Measurements from ENCODE around the gene STT3B. TPM values are rescaled to one million over a fixed set of nuclear protein-coding genes. Genes with fewer than 3 reads are reported as not detected.

STT3B gene
- total and polyA plus RNA-seq, 4 experiments from 2014 or later: 145 to 183 (median 159) TPM

- Histone ChIP-seq H3K36me3 (ENCODE audit: insufficient read depth, low read length) (no peaks in the 10 kb centered on the region), H3K27ac (ENCODE audit: low read depth, low read length) (no peak overlapping the region), H3K9me3 (ENCODE audit: control insufficient read depth in 1 of 2, low read length in 2 of 2) (no peaks in the 10 kb centered on the region), H3K4me3 (ENCODE audit: low read length in 2 of 2) (no peak overlapping the region), H3K27me3 (ENCODE audit: insufficient read depth, low read length) (no peaks in the 10 kb centered on the region), H3K4me1 (ENCODE audit: insufficient read depth, low read length) (no peaks in the 10 kb centered on the region)
- Mint-ChIP-seq H3K9me3 (peaks cover 0 to 3% (median 0%) of the 10 kb centered on the region in 8 donors), H3K4me3 (no peak overlapping the region), H3K27ac (no peak overlapping the region), H3K27me3 (peaks cover 0 to 1% of the 10 kb centered on the region in 2 donors), H3K36me3 (no peaks in the 10 kb centered on the region), H3K4me1 (no peaks in the 10 kb centered on the region)
- POLR2A ChIA-PET (ENCODE audit: partially characterized antibody): no interaction called here
- CTCF ChIA-PET (ENCODE audit: partially characterized antibody): no interaction called here
- no peak for DNase-seq
- intact Hi-C loops (cut with micrococcal nuclease): no loop called here
Observed at GRCh38 chr3:31668242-31668641, 135.5 kb downstream of the STT3B start.

GRCh38 chr3:31670136-31670535 is 137.4 kb downstream of the STT3B start:
- no peak for DNase-seq
- CTCF ChIA-PET (ENCODE audit: partially characterized antibody): no interaction called here
- H3K9me3 Mint-ChIP-seq: peaks cover 0 to 1% (median 0%) of the 10 kb centered on the region in 8 donors
- Histone ChIP-seq H3K27me3 (ENCODE audit: insufficient read depth, low read length) (no peaks in the 10 kb centered on the region), H3K27ac (ENCODE audit: low read depth, low read length) (no peak overlapping the region), H3K9me3 (ENCODE audit: control insufficient read depth in 1 of 2, low read length in 2 of 2) (no peaks in the 10 kb centered on the region), H3K4me1 (ENCODE audit: insufficient read depth, low read length) (no peaks in the 10 kb centered on the region), H3K36me3 (ENCODE audit: insufficient read depth, low read length) (no peaks in the 10 kb centered on the region), H3K4me3 (ENCODE audit: low read length in 2 of 2) (no peak overlapping the region)
- no peaks in the 10 kb centered on the region for H3K36me3 Mint-ChIP-seq
- no peak overlapping the region for H3K27ac Mint-ChIP-seq
- POLR2A ChIA-PET (ENCODE audit: partially characterized antibody): no interaction called here
- H3K4me3 Mint-ChIP-seq: no peak overlapping the region
- H3K4me1 Mint-ChIP-seq: no peaks in the 10 kb centered on the region
- no peaks in the 10 kb centered on the region for H3K27me3 Mint-ChIP-seq
- intact Hi-C loops (cut with micrococcal nuclease): no loop called here

- Mint-ChIP-seq H3K4me1 (no peaks in the 10 kb centered on the region), H3K27me3 (no peaks in the 10 kb centered on the region), H3K27ac (peak overlapping the region in 1 of 7 donors; percentile 51), H3K36me3 (no peaks in the 10 kb centered on the region), H3K4me3 (no peak overlapping the region), H3K9me3 (peaks cover 0 to 1% (median 0%) of the 10 kb centered on the region in 8 donors)
- CTCF ChIA-PET (ENCODE audit: partially characterized antibody): no interaction called here
- Histone ChIP-seq H3K4me3 (ENCODE audit: low read length in 2 of 2) (no peak overlapping the region), H3K27me3 (ENCODE audit: insufficient read depth, low read length) (no peaks in the 10 kb centered on the region), H3K36me3 (ENCODE audit: insufficient read depth, low read length) (no peaks in the 10 kb centered on the region), H3K9me3 (ENCODE audit: control insufficient read depth in 1 of 2, low read length in 2 of 2) (no peaks in the 10 kb centered on the region), H3K4me1 (ENCODE audit: insufficient read depth, low read length) (no peaks in the 10 kb centered on the region), H3K27ac (ENCODE audit: low read depth, low read length) (no peak overlapping the region)
- DNase-seq: no peak
- intact Hi-C loops (cut with micrococcal nuclease): no loop called here
- POLR2A ChIA-PET (ENCODE audit: partially characterized antibody): no interaction called here
Observed at GRCh38 chr3:31670722-31671121, 138.0 kb downstream of the STT3B start.

- ChIA-PET CTCF (ENCODE audit: partially characterized antibody) (no interaction called here), POLR2A (ENCODE audit: partially characterized antibody) (no interaction called here)
- no peak for DNase-seq
- H3K9me3 Mint-ChIP-seq: peaks cover 0 to 1% (median 0%) of the 10 kb centered on the region in 8 donors
- Histone ChIP-seq H3K4me1 (ENCODE audit: insufficient read depth, low read length) (no peaks in the 10 kb centered on the region), H3K9me3 (ENCODE audit: control insufficient read depth in 1 of 2, low read length in 2 of 2) (no peaks in the 10 kb centered on the region), H3K36me3 (ENCODE audit: insufficient read depth, low read length) (no peaks in the 10 kb centered on the region), H3K4me3 (ENCODE audit: low read length in 2 of 2) (no peak overlapping the region), H3K27me3 (ENCODE audit: insufficient read depth, low read length) (no peaks in the 10 kb centered on the region), H3K27ac (ENCODE audit: low read depth, low read length) (no peak overlapping the region)
- H3K27me3 Mint-ChIP-seq: no peaks in the 10 kb centered on the region
- H3K4me1 Mint-ChIP-seq: no peaks in the 10 kb centered on the region
- no peak overlapping the region for H3K27ac Mint-ChIP-seq
- intact Hi-C loops (cut with micrococcal nuclease): no loop called here
- no peaks in the 10 kb centered on the region for H3K36me3 Mint-ChIP-seq
- H3K4me3 Mint-ChIP-seq: no peak overlapping the region
Observed at GRCh38 chr3:31671451-31671850, 138.7 kb downstream of the STT3B start.

- Histone ChIP-seq H3K4me3 (ENCODE audit: low read length in 2 of 2) (no peak overlapping the region), H3K27ac (ENCODE audit: low read depth, low read length) (no peak overlapping the region), H3K27me3 (ENCODE audit: insufficient read depth, low read length) (no peaks in the 10 kb centered on the region), H3K36me3 (ENCODE audit: insufficient read depth, low read length) (no peaks in the 10 kb centered on the region), H3K9me3 (ENCODE audit: control insufficient read depth in 1 of 2, low read length in 2 of 2) (no peaks in the 10 kb centered on the region), H3K4me1 (ENCODE audit: insufficient read depth, low read length) (no peaks in the 10 kb centered on the region)
- Mint-ChIP-seq H3K4me1 (no peaks in the 10 kb centered on the region), H3K4me3 (no peak overlapping the region), H3K27ac (no peak overlapping the region), H3K27me3 (no peaks in the 10 kb centered on the region), H3K9me3 (peaks cover 0 to 1% (median 0%) of the 10 kb centered on the region in 8 donors), H3K36me3 (no peaks in the 10 kb centered on the region)
- ChIA-PET CTCF (ENCODE audit: partially characterized antibody) (no interaction called here), POLR2A (ENCODE audit: partially characterized antibody) (no interaction called here)
- intact Hi-C loops (cut with micrococcal nuclease): no loop called here
- DNase-seq: no peak
Observed at GRCh38 chr3:31671976-31672375, 139.3 kb downstream of the STT3B start.

- intact Hi-C loops (cut with micrococcal nuclease): no loop called here
- no peak overlapping the region for H3K4me3 Mint-ChIP-seq
- ChIA-PET POLR2A (ENCODE audit: partially characterized antibody) (no interaction called here), CTCF (ENCODE audit: partially characterized antibody) (no interaction called here)
- Histone ChIP-seq H3K9me3 (ENCODE audit: control insufficient read depth in 1 of 2, low read length in 2 of 2) (no peaks in the 10 kb centered on the region), H3K27me3 (ENCODE audit: insufficient read depth, low read length) (no peaks in the 10 kb centered on the region), H3K4me3 (ENCODE audit: low read length in 2 of 2) (no peak overlapping the region), H3K36me3 (ENCODE audit: insufficient read depth, low read length) (no peaks in the 10 kb centered on the region), H3K27ac (ENCODE audit: low read depth, low read length) (no peak overlapping the region), H3K4me1 (ENCODE audit: insufficient read depth, low read length) (no peaks in the 10 kb centered on the region)
- H3K27me3 Mint-ChIP-seq: no peaks in the 10 kb centered on the region
- no peaks in the 10 kb centered on the region for H3K4me1 Mint-ChIP-seq
- no peak overlapping the region for H3K27ac Mint-ChIP-seq
- H3K9me3 Mint-ChIP-seq: peaks cover 0 to 1% (median 0%) of the 10 kb centered on the region in 8 donors
- H3K36me3 Mint-ChIP-seq: no peaks in the 10 kb centered on the region
- DNase-seq: no peak
Observed at GRCh38 chr3:31673950-31674349, 141.2 kb downstream of the STT3B start.

GRCh38 chr3:31676556-31676955 is 143.8 kb downstream of the STT3B start:
- no peak overlapping the region for H3K27ac Mint-ChIP-seq
- Histone ChIP-seq H3K27ac (ENCODE audit: low read depth, low read length) (no peak overlapping the region), H3K4me1 (ENCODE audit: insufficient read depth, low read length) (no peaks in the 10 kb centered on the region), H3K9me3 (ENCODE audit: control insufficient read depth in 1 of 2, low read length in 2 of 2) (no peaks in the 10 kb centered on the region), H3K4me3 (ENCODE audit: low read length in 2 of 2) (no peak overlapping the region), H3K36me3 (ENCODE audit: insufficient read depth, low read length) (no peaks in the 10 kb centered on the region), H3K27me3 (ENCODE audit: insufficient read depth, low read length) (no peaks in the 10 kb centered on the region)
- CTCF ChIA-PET (ENCODE audit: partially characterized antibody): no interaction called here
- intact Hi-C loops (cut with micrococcal nuclease): no loop called here
- no peak for DNase-seq
- H3K27me3 Mint-ChIP-seq: no peaks in the 10 kb centered on the region
- H3K4me1 Mint-ChIP-seq: no peaks in the 10 kb centered on the region
- H3K4me3 Mint-ChIP-seq: no peak overlapping the region
- POLR2A ChIA-PET (ENCODE audit: partially characterized antibody): no interaction called here
- H3K9me3 Mint-ChIP-seq: peaks cover 0 to 1% (median 0%) of the 10 kb centered on the region in 8 donors
- no peaks in the 10 kb centered on the region for H3K36me3 Mint-ChIP-seq
